Neuronal stem cell (in vitro differentiated cells): ENCODE data around the gene NTRK3.

Experiments
- DNase-seq: peaks from one replicate; pipeline ENCODE4 v3.0.0-alpha.2; 2013; ENCODE audit warnings: low spot score
- H2AFZ ChIP-seq: one replicate; pipeline ENCODE4 v1.6.1; 2013; ENCODE audit warnings: mild to moderate bottlenecking, low read length, inconsistent platforms
- H2AK5ac ChIP-seq: 2 replicates; pipeline ENCODE4 v1.6.1; 2013; ENCODE audit warnings: low read depth, mild to moderate bottlenecking, inconsistent platforms, low read length, moderate library complexity, mixed read lengths
- H2BK120ac ChIP-seq: 2 replicates; pipeline ENCODE4 v1.6.1; 2013; ENCODE audit warnings: low read depth, mild to moderate bottlenecking, inconsistent platforms, low read length, moderate library complexity, mixed read lengths
- H2BK12ac ChIP-seq: one replicate; pipeline ENCODE4 v1.6.1; 2013; ENCODE audit warnings: low read length, inconsistent platforms
- H2BK15ac ChIP-seq: 2 replicates; pipeline ENCODE4 v1.6.1; 2013; ENCODE audit warnings: mild to moderate bottlenecking, low read length, inconsistent platforms, mixed read lengths
- H2BK5ac ChIP-seq: one replicate; pipeline ENCODE4 v1.6.1; 2013; ENCODE audit warnings: inconsistent platforms, mild to moderate bottlenecking, low read length, moderate library complexity
- H3K14ac ChIP-seq: one replicate; pipeline ENCODE4 v1.6.1; 2013; ENCODE audit warnings: low read length, inconsistent platforms
- H3K18ac ChIP-seq: 2 replicates; pipeline ENCODE4 v1.6.1; 2013; ENCODE audit warnings: low read length, inconsistent platforms
- H3K23ac ChIP-seq: 2 replicates; pipeline ENCODE4 v1.6.1; 2013; ENCODE audit warnings: low read depth, mild to moderate bottlenecking, mixed read lengths, low read length, inconsistent platforms; ENCODE audit not compliant: poor library complexity
- H3K27ac ChIP-seq: replicated peaks from 3 replicates; pipeline ENCODE4 v1.5.1; 2013; ENCODE audit warnings: low read length, inconsistent platforms
- H3K27me3 ChIP-seq, 3 experiments: 2 replicates each; pipeline ENCODE4 v1.6.1; 2013; ENCODE audit warnings: low read length in 3 of 3, mild to moderate bottlenecking in 2 of 3, inconsistent platforms in 1 of 3, low read depth in 1 of 3, mixed read lengths in 1 of 3, moderate library complexity in 1 of 3; ENCODE audit not compliant: control insufficient read depth in 3 of 3, insufficient read depth in 3 of 3
- H3K36me3 ChIP-seq, 2 donors: replicated peaks in 1 of 2; 2 replicates each; pipeline ENCODE4 v1.6.1; 2013; ENCODE audit warnings: low read length in 2 of 2; ENCODE audit not compliant: control insufficient read depth in 2 of 2, insufficient read depth in 2 of 2
- H3K4ac ChIP-seq: 2 replicates; pipeline ENCODE4 v1.6.1; 2013; ENCODE audit warnings: inconsistent platforms, mild to moderate bottlenecking, low read length, moderate library complexity
- H3K4me1 ChIP-seq, 2 donors: 1 replicate in 1 of 2; 2 replicates in 1 of 2; pipeline ENCODE4 v1.6.1; 2013; ENCODE audit warnings: low read length in 2 of 2, low read depth in 1 of 2; ENCODE audit not compliant: control insufficient read depth in 2 of 2, insufficient read depth in 1 of 2
- H3K4me2 ChIP-seq: one replicate; pipeline ENCODE4 v1.6.1; 2013; ENCODE audit warnings: mild to moderate bottlenecking, low read length, inconsistent platforms; ENCODE audit not compliant: insufficient read depth, poor library complexity, severe bottlenecking
- H3K4me3 ChIP-seq, 2 donors: 2 replicates each; pipeline ENCODE4 v1.5.1; 2013; ENCODE audit warnings: low read length in 2 of 2, mild to moderate bottlenecking in 2 of 2, inconsistent platforms in 1 of 2, moderate library complexity in 1 of 2
- H3K79me1 ChIP-seq: one replicate; pipeline ENCODE4 v1.6.1; 2013; ENCODE audit warnings: low read depth, mild to moderate bottlenecking, inconsistent platforms, low read length, moderate library complexity
- H3K9ac ChIP-seq: one replicate; pipeline ENCODE4 v1.6.1; 2013; ENCODE audit warnings: mild to moderate bottlenecking, low read depth, low read length, inconsistent platforms; ENCODE audit not compliant: poor library complexity
- H3K9me3 ChIP-seq, 2 donors: replicated peaks in 1 of 2; 2 replicates each; pipeline versions ENCODE3 to v1.6.1; 2013; ENCODE audit warnings: low read length in 2 of 2, mild to moderate bottlenecking in 2 of 2, inconsistent platforms in 1 of 2, low read depth in 1 of 2, mixed read lengths in 1 of 2, moderate library complexity in 1 of 2; ENCODE audit not compliant: control insufficient read depth in 2 of 2, insufficient read depth in 1 of 2
- H4K8ac ChIP-seq: one replicate; pipeline ENCODE4 v1.6.1; 2013; ENCODE audit warnings: low read depth, mild to moderate bottlenecking, inconsistent platforms, low read length, moderate library complexity
- H4K91ac ChIP-seq: one replicate; pipeline ENCODE4 v1.6.1; 2013; ENCODE audit warnings: low read length, low read depth, mild to moderate bottlenecking, inconsistent platforms; ENCODE audit not compliant: poor library complexity
- WGBS, 2 donors: extraction: QIAGEN DNeasy Blood & Tissue Kit; methylation state at CpG; one replicate each; pipeline ENCODE4 v1.1.7; 2013; ENCODE audit warnings: missing lambda C conversion rate in 2 of 2, mixed read lengths in 1 of 2; ENCODE audit not compliant: insufficient read length in 2 of 2, insufficient replicate concordance in 1 of 2; ENCODE audit errors: extremely low coverage in 2 of 2; 5-methylcytosine and 5-hydroxymethylcytosine counted together

NTRK3 gene

GRCh38 chr15:88188300-88188699, 68.2 kb downstream of the NTRK3 start:
- Histone ChIP-seq H2AFZ (no peak overlapping the region), H3K79me1 (peaks cover 2% of the 10 kb centered on the region), H3K9me3 (no peaks in the 10 kb centered on the region), H2BK15ac (no peak overlapping the region), H3K27ac (no peak overlapping the region), H2BK120ac (no peak overlapping the region), H3K9ac (no peak overlapping the region), H2BK5ac (no peak overlapping the region), H2AK5ac (no peak overlapping the region), H3K36me3 (no peaks in the 10 kb centered on the region), H3K4me3 (no peak overlapping the region), H2BK12ac (no peak overlapping the region), H4K8ac (no peak overlapping the region), H3K18ac (no peak overlapping the region), H3K4me2 (no peak overlapping the region), H3K27me3 (no peaks in the 10 kb centered on the region), H3K4ac (no peak overlapping the region), H3K23ac (no peak overlapping the region), H3K14ac (no peak overlapping the region), H4K91ac (no peak overlapping the region), H3K4me1 (no peaks in the 10 kb centered on the region)
- WGBS, 2 donors: no CpG with 5 or more reads among the region's 2 CpGs
- DNase-seq: no peak

GRCh38 chr15:88187195-88187594, 69.3 kb downstream of the NTRK3 start:
- H2BK15ac ChIP-seq: no peak overlapping the region
- no peak overlapping the region for H3K9ac ChIP-seq
- H2AFZ ChIP-seq: no peak overlapping the region
- no peaks in the 10 kb centered on the region for H3K4me1 ChIP-seq
- H2BK5ac ChIP-seq: no peak overlapping the region
- no peak overlapping the region for H3K18ac ChIP-seq
- no peak overlapping the region for H3K14ac ChIP-seq
- H3K79me1 ChIP-seq: peaks cover 2% of the 10 kb centered on the region
- no peak for DNase-seq
- no peak overlapping the region for H3K27ac ChIP-seq
- H3K36me3 ChIP-seq: no peaks in the 10 kb centered on the region
- no peak overlapping the region for H3K4ac ChIP-seq
- no peak overlapping the region for H2BK120ac ChIP-seq
- no CpG with 5 or more reads among the region's 5 CpGs for WGBS, 2 donors
- no peak overlapping the region for H2BK12ac ChIP-seq
- no peaks in the 10 kb centered on the region for H3K27me3 ChIP-seq
- H4K91ac ChIP-seq: no peak overlapping the region
- H2AK5ac ChIP-seq: no peak overlapping the region
- H3K4me3 ChIP-seq: no peak overlapping the region
- no peak overlapping the region for H3K23ac ChIP-seq
- no peaks in the 10 kb centered on the region for H3K9me3 ChIP-seq
- no peak overlapping the region for H3K4me2 ChIP-seq
- no peak overlapping the region for H4K8ac ChIP-seq

- Histone ChIP-seq H3K4me3 (no peak overlapping the region), H2AFZ (no peak overlapping the region), H3K9me3 (no peaks in the 10 kb centered on the region), H3K9ac (no peak overlapping the region), H2BK5ac (no peak overlapping the region), H4K8ac (no peak overlapping the region), H3K36me3 (no peaks in the 10 kb centered on the region), H3K27ac (no peak overlapping the region), H2BK120ac (no peak overlapping the region), H3K79me1 (peaks cover 2% of the 10 kb centered on the region), H2BK15ac (no peak overlapping the region), H3K4me2 (no peak overlapping the region), H2AK5ac (no peak overlapping the region), H3K4me1 (no peaks in the 10 kb centered on the region), H2BK12ac (no peak overlapping the region), H3K23ac (no peak overlapping the region), H3K4ac (no peak overlapping the region), H3K18ac (no peak overlapping the region), H3K14ac (no peak overlapping the region), H4K91ac (no peak overlapping the region), H3K27me3 (no peaks in the 10 kb centered on the region)
- no peak for DNase-seq
- no CpG with 5 or more reads among the region's 3 CpGs for WGBS, 2 donors
Observed at GRCh38 chr15:88185584-88185983, 71.0 kb downstream of the NTRK3 start.

- H3K9ac ChIP-seq: no peak overlapping the region
- no CpG with 5 or more reads among the region's 6 CpGs for WGBS, 2 donors
- H3K14ac ChIP-seq: no peak overlapping the region
- H3K23ac ChIP-seq: no peak overlapping the region
- no peak overlapping the region for H3K4me2 ChIP-seq
- no peak overlapping the region for H2BK12ac ChIP-seq
- H2BK120ac ChIP-seq: no peak overlapping the region
- H4K8ac ChIP-seq: no peak overlapping the region
- H3K18ac ChIP-seq: no peak overlapping the region
- H3K4me3 ChIP-seq: no peak overlapping the region
- no peak overlapping the region for H2BK5ac ChIP-seq
- no peaks in the 10 kb centered on the region for H3K36me3 ChIP-seq
- no peak overlapping the region for H3K27ac ChIP-seq
- no peak overlapping the region for H3K4ac ChIP-seq
- H3K79me1 ChIP-seq: no peaks in the 10 kb centered on the region
- no peak overlapping the region for H2AK5ac ChIP-seq
- H3K4me1 ChIP-seq: no peaks in the 10 kb centered on the region
- no peak overlapping the region for H2BK15ac ChIP-seq
- no peak for DNase-seq
- H3K27me3 ChIP-seq: no peaks in the 10 kb centered on the region
- H2AFZ ChIP-seq: no peak overlapping the region
- H3K9me3 ChIP-seq: no peaks in the 10 kb centered on the region
- H4K91ac ChIP-seq: no peak overlapping the region
Observed at GRCh38 chr15:88181613-88182012, 74.9 kb downstream of the NTRK3 start.
